Lower leg skin (tissue), 3 donors: ENCODE data around the gene RAB26.

ENCODE experiments used
- POLR2A ChIP-seq, 2 donors: fragments of 450-650 bp; IDR thresholded peaks; one replicate each; pipeline ENCODE4 v1.6.1; 2016 to 2017; ENCODE audit warnings: antibody characterized with exemption in 2 of 2, mild to moderate bottlenecking in 1 of 2, moderate library complexity in 1 of 2
- TF ChIP-seq, protein P1 (sequence below), 3 donors: fragments of 450-650 bp; IDR thresholded peaks; one replicate each; pipeline ENCODE4 v1.5.1; 2016; ENCODE audit warnings: antibody characterized with exemption in 3 of 3, mild to moderate bottlenecking in 3 of 3, moderate library complexity in 2 of 3

- TF ChIP-seq, protein P1, sequence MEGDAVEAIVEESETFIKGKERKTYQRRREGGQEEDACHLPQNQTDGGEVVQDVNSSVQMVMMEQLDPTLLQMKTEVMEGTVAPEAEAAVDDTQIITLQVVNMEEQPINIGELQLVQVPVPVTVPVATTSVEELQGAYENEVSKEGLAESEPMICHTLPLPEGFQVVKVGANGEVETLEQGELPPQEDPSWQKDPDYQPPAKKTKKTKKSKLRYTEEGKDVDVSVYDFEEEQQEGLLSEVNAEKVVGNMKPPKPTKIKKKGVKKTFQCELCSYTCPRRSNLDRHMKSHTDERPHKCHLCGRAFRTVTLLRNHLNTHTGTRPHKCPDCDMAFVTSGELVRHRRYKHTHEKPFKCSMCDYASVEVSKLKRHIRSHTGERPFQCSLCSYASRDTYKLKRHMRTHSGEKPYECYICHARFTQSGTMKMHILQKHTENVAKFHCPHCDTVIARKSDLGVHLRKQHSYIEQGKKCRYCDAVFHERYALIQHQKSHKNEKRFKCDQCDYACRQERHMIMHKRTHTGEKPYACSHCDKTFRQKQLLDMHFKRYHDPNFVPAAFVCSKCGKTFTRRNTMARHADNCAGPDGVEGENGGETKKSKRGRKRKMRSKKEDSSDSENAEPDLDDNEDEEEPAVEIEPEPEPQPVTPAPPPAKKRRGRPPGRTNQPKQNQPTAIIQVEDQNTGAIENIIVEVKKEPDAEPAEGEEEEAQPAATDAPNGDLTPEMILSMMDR (IDR thresholded peaks at IDR 0.05) = no peak
- no peak for TF ChIP-seq POLR2A (IDR thresholded peaks at IDR 0.05)
Observed at GRCh38 chr16:2172688-2173335, 24.4 kb downstream of the RAB26 start.
